Lower lobe of right lung (tissue), 2 donors: ENCODE results near the gene CHGA. TPM values are rescaled to one million over a fixed set of nuclear protein-coding genes. Genes with fewer than 3 reads are reported as not detected.

Experiments used
- ATAC-seq, 2 donors: fragments of 200-7000 bp; cut with Tn5 transposase; one replicate each; pipeline ENCODE4 v1.9.1; 2020 to 2022; ENCODE audit warnings: mild to moderate bottlenecking in 2 of 2, moderate library complexity in 2 of 2
- DNase-seq: peaks from one replicate; pipeline ENCODE4 v3.0.0-alpha.2; 2020
- H3K27ac ChIP-seq: fragments of 200-600 bp; one replicate; pipeline ENCODE4 v1.8.0; 2022
- H3K27me3 ChIP-seq: fragments of 200-600 bp; one replicate; pipeline ENCODE4 v1.8.0; 2022; ENCODE audit warnings: low read depth
- H3K36me3 ChIP-seq: fragments of 200-600 bp; one replicate; pipeline ENCODE4 v1.8.0; 2022; ENCODE audit warnings: mild to moderate bottlenecking
- H3K4me1 ChIP-seq: fragments of 200-600 bp; one replicate; pipeline ENCODE4 v1.8.0; 2022
- H3K4me3 ChIP-seq: fragments of 200-600 bp; one replicate; pipeline ENCODE4 v1.8.0; 2022; ENCODE audit warnings: mild to moderate bottlenecking
- H3K9me3 ChIP-seq: fragments of 200-600 bp; one replicate; pipeline ENCODE4 v1.8.0; 2022
- intact Hi-C: fragments of 100-400 bp; cut with DNase I; formaldehyde crosslinking; loops from one replicate; pipeline ENCODE4 v1.11.0; 2022
- total RNA-seq: library from RNA; stranded (reverse); fragmentation: NEBNext Ultra II Directional; extraction: Animal tissue kit (Norgen Biotek cat#: 25700); gene quantifications from one replicate; pipeline ENCODE4 v1.2.1, GENCODE V29; 2021
- TF ChIP-seq, protein P1 (sequence below): fragments of 200-600 bp; IDR thresholded peaks from one replicate; pipeline ENCODE4 v1.8.0; 2022; ENCODE audit warnings: antibody characterized with exemption, mild to moderate bottlenecking
- donor health status: DM: no; HTN: yes; CAD: no; lungs with severe emphysema.

CHGA gene
- total RNA-seq, 1 donor from 2014 or later, result 0.71 TPM

DNA sequence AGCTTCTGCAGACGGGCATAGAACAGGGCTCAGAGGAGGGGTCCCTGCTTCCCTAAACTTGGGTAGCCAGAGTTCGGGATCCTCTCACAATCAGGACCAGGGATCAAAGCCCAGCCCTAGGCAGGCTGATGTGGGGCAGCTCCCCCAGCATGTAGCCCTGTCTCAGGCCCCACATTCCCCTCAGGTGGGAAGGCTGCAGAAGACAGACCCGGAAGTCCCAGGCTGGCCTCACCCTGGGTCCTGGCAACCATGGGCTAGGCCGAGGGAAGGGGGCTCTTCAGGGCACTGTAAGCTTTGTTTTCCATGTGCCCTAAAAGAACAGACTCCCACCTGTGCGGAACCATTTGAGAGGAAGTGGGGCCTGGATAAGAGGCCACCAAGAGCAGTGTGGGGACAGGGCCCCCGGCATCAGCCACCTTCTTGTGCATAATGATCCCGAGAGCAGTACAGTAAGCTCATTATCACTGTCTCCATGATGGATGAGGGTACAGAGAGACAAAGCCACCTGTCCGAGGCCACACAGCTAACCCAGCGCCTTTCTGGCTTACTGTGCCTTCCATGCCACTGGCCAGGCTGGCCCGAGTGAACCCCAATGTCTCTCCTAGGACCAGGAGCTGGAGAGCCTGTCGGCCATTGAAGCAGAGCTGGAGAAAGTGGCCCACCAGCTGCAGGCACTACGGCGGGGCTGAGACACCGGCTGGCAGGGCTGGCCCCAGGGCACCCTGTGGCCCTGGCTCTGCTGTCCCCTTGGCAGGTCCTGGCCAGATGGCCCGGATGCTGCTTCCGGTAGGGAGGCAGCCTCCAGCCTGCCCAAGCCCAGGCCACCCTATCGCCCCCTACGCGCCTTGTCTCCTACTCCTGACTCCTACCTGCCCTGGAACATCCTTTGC lies 11.5 kb downstream of the CHGA start:
- H3K27me3 ChIP-seq, result no peaks in the 10 kb centered on the region

GRCh38 chr14:92935446-92935845 lies 12.5 kb downstream of the CHGA start:
- Histone ChIP-seq H3K36me3 (peaks cover 28% of the 10 kb centered on the region), H3K27me3 (no peaks in the 10 kb centered on the region), H3K4me1 (no peaks in the 10 kb centered on the region), H3K4me3 (no peak overlapping the region), H3K27ac (no peak overlapping the region), H3K9me3 (no peaks in the 10 kb centered on the region)
- TF ChIP-seq, protein P1, sequence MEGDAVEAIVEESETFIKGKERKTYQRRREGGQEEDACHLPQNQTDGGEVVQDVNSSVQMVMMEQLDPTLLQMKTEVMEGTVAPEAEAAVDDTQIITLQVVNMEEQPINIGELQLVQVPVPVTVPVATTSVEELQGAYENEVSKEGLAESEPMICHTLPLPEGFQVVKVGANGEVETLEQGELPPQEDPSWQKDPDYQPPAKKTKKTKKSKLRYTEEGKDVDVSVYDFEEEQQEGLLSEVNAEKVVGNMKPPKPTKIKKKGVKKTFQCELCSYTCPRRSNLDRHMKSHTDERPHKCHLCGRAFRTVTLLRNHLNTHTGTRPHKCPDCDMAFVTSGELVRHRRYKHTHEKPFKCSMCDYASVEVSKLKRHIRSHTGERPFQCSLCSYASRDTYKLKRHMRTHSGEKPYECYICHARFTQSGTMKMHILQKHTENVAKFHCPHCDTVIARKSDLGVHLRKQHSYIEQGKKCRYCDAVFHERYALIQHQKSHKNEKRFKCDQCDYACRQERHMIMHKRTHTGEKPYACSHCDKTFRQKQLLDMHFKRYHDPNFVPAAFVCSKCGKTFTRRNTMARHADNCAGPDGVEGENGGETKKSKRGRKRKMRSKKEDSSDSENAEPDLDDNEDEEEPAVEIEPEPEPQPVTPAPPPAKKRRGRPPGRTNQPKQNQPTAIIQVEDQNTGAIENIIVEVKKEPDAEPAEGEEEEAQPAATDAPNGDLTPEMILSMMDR, result no peak
- intact Hi-C loops, result no loop called here
- no peak for DNase-seq
- ATAC-seq, result no peak

More for the DNA sequence above, 11.5 kb downstream of the CHGA start:
- intact Hi-C loops, result no loop called here
- Histone ChIP-seq H3K27ac (no peak overlapping the region), H3K4me3 (no peak overlapping the region), H3K4me1 (no peaks in the 10 kb centered on the region), H3K36me3 (peaks cover 19% of the 10 kb centered on the region), H3K9me3 (no peaks in the 10 kb centered on the region)
- ATAC-seq, result no peak
- DNase-seq, result no peak
- TF ChIP-seq, protein P1, result no peak

DNA sequence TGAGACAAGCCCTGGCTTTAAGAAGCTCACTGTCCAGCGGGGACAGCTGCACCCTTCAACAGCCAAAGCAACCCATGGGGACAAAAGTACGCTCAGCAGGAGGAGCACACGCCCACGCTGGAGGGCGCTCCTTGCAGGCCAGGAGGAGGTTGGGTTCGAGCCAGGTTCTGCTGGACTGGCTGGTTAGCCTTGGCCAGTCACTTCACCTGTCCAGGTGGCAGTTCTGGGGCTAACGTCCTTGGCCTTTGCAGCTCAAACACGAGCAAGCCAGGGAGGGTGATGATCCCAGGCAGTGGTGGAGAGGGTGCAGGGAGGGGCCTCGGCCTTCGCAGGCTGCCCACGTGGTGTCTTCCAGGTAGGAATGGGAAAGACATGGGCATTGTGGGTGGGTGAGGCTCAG lies 13.1 kb downstream of the CHGA start:
- ATAC-seq, result no peak
- H3K36me3 ChIP-seq, result peaks cover 33% of the 10 kb centered on the region
- H3K27ac ChIP-seq, result no peak overlapping the region
- no peaks in the 10 kb centered on the region for H3K4me1 ChIP-seq
- no peaks in the 10 kb centered on the region for H3K9me3 ChIP-seq
- intact Hi-C loops, result no loop called here
- H3K27me3 ChIP-seq, result no peaks in the 10 kb centered on the region
- TF ChIP-seq, protein P1, result no peak
- no peak for DNase-seq
- no peak overlapping the region for H3K4me3 ChIP-seq

- Histone ChIP-seq H3K4me1 (no peaks in the 10 kb centered on the region), H3K27ac (no peak overlapping the region), H3K4me3 (no peak overlapping the region), H3K27me3 (no peaks in the 10 kb centered on the region), H3K9me3 (no peaks in the 10 kb centered on the region), H3K36me3 (peaks cover 45% of the 10 kb centered on the region)
- no peak for DNase-seq
- intact Hi-C loops, result no loop called here
- TF ChIP-seq, protein P1, result no peak
- no peak for ATAC-seq
Observed at GRCh38 chr14:92937051-92937937, 14.3 kb downstream of the CHGA start.

GRCh38 chr14:92938235-92938875 lies 15.4 kb downstream of the CHGA start:
- Histone ChIP-seq H3K36me3 (peaks cover 53% of the 10 kb centered on the region), H3K27ac (no peak overlapping the region), H3K4me3 (no peak overlapping the region), H3K4me1 (no peaks in the 10 kb centered on the region), H3K27me3 (no peaks in the 10 kb centered on the region), H3K9me3 (no peaks in the 10 kb centered on the region)
- TF ChIP-seq, protein P1, result no peak
- DNase-seq, result no peak
- intact Hi-C loops, result no loop called here
- no peak for ATAC-seq
